ENCODE measurements around the gene RASSF5.

GRCh38 chr1:206590025-206590758 lies 82.9 kb downstream of the RASSF5 start:
- no peak for TF ChIP-seq EZH2phosphoT487 (IDR thresholded peaks at IDR 0.05; ENCODE audit: borderline replicate concordance, low read length)
- peak; percentile 79 for TF ChIP-seq CTCF (IDR thresholded peaks at IDR 0.05; ENCODE audit: low read depth, low read length, poor library complexity, severe bottlenecking)

Measured in DOHH2 (cell line).